ENCODE measurements around the gene AVPI1.
"Not testable (repeated sequence)": the region's sequence is repeated elsewhere in the genome, so short reads cannot be mapped to it uniquely, and the experiment has no call there.

AVPI1 gene

DNA sequence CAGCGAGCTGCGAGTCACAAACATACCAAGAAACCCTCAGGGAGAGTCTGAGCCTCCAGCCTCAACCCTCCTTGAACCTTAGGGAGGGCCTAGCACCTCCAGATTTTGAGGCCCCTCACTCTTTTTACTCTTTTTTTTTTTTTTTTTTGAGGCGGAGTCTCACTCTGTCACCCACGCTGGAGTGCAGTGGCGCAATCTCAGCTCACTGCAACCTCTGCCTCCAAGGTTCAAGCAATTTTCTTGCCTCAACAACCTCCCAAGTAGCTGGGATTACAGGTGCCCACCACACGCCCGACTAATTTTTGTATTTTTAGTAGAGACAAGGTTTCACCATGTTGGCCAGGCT lies 2.7 kb downstream of the AVPI1 start:
- DNase-seq (ENCODE audit: extremely low read depth in 1 of 2, low read depth in 1 of 2), result not testable (repeated sequence)

DNA sequence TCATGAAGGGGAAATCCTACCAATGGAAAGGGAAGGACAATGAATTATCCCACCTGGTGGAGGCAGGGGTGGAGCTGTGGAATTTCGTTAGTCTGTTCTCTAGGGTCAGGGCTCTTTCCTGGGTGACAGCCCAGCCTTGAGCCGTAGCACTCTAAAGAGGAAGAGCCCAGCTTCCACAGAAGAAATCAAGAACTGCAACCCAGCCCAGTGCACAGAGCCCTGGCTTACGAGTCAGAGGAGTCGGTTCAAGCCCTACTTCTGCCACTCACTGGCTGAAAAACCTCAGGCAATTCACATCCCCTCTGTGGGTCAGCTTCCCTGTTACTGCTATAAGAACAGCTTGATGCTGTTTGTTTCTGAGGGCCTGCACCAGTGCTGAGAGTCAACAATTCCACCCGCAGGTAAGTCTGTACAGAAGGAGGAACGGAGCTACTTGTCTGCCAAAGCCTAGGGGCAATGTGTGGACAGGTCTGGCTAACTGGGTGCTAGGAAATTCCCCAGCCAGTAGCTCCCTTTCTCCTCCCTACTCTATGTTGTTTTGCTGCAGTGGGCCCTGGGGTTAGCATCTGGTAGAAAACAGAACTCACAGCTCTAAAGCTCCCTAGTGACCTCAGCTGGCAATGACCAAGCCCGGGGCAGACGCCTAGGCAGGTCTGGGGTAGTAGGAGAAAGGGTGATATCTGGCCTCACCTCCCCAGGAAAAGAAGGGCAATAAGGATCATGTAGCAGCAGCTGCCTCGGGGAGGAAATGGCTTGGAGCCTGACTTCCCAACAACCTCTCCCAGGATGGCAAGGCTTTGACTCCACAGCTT lies 3.3 kb downstream of the AVPI1 start:
- no peak for DNase-seq (ENCODE audit: extremely low read depth in 1 of 2, low read depth in 1 of 2)

DNA sequence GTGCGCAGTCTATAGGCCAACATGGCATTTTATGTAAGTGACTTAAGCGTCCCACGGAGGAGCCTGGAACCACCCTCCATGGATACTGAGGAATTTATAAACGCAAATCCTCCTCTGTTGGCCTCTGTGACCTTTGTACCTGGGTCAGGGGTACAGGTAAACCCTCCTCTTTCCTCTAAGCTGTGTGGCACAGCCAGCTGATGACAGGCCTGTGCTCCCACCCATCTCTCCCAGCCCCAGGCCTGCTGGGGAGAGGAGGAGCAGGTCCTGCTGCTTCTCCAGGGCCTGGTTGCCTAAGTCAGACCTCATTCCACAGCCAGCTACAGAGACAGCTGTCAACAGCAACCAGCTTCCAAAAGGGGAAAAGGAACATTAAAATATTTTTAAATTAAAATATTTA lies 5.0 kb downstream of the AVPI1 start:
- DNase-seq (ENCODE audit: extremely low read depth in 1 of 2, low read depth in 1 of 2), result no peak

DNA sequence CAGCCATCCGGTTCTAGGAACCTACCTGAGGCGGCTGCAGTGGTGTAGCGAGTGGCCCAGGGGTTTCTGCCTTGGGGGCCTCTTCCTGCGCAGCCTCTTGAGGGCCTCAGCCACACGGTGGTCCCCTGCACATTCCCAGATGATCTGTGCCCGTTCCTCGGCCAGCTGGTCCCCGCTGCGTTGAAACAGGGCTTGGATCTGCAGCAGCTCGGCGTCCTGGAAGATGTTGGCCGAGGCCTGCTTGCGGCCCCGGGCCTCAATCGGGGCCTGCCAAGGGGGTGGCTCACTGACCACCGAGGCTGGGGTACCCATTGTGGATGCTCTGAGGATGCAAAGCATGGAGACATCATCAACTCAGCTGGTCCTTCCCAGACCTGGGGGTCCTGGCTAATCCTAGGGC lies 7.4 kb downstream of the AVPI1 start:
- no peak for DNase-seq (ENCODE audit: extremely low read depth in 1 of 2, low read depth in 1 of 2)

DNA sequence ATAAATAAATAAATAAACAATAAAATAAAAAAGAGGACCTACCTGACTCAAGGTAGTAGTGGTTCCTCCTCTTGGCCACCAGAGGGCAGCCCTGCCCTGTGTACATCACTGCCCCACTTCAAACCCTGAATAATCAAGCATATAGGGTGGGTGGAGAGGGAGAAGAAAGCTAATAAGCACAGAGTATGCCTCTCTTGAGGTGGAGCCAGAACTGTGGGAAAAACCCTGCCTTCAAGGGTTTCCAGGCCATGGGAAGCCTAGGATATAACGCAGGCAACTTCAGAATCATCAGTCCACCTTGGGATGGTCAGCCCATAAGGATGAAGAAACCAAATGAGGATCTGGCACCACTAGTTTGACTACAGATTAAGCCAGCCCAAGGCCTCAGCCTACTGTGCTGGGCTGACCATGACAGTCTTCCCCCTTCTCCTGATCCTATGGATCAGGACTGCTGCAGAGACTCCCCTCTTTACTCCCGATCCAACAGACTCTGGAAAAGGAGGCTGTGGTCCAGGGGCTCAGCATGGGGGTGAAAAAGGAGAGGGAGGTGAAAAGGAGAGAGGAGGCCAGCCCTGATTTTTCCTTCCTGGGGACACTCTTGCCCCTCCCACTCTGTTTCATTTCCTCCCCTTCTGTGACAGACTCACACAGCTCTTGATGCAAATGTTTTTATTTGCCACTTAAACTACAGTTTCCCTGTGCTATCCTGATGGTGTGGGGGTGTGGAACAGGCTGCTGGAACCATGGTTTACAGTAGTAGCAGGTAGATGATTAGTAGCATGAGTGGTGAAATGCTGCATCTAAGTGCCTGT lies 10.1 kb downstream of the AVPI1 start:
- DNase-seq (ENCODE audit: extremely low read depth in 1 of 2, low read depth in 1 of 2), result peak; percentile 16 to 32

DNA sequence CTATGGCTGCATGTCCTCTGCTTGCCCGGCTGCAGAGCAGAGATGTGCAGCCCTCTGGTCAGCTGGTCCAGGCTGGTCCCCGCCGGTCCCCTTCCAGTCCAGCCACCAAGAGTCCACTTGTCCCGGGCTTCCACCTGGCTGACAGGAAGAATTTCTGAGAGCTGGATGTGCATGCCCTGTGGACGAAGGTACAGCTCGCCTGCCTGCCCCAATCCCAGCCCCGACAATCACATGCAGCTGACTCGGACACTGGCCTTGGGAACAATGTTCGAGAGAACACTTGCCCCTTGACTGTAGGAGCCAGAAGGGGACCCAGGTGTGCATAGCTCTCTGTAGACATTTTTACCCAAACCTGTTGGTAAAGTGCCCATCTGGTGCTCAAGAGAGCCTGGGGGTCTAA lies 11.8 kb downstream of the AVPI1 start:
- no peak for DNase-seq (ENCODE audit: extremely low read depth in 1 of 2, low read depth in 1 of 2)

DNA sequence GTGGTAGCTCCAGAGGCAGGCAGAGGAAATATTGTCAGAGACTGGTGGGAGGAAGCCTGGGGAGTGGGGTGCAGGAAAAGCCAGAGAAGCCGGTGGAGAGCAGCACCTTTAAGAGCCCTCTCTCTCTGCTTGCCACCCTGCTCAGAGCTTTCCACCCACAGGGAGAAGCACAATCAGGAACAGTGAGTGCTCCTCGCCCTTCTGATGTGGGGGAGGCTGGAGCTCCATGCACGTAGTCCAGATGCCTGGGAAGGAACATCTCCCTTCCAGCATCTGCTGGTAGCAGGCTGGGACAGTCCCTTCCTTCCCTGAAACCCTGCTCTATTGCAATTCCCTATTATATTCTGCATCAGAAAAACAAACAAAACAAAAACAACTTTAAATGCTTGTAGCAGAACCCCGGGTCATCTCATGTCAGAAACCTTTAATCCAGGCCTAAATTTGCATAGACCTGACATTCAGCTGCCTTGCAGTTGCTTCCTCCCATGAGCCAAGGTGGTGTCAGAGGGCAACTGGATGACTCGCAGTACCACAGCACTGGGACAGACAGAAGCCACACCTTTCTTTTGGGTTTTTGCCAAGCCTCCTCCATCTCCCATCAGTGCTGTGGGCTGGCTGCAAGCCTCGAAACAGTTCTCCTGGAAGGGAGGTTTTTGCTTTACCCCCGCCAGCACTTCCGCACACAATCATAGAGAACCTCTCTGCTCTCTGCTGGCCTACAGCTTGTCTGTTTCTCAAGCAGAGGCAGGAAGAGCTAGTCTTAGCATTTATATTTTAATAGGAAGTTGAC lies 13.1 kb downstream of the AVPI1 start:
- no peak for DNase-seq (ENCODE audit: extremely low read depth in 1 of 2, low read depth in 1 of 2)

DNA sequence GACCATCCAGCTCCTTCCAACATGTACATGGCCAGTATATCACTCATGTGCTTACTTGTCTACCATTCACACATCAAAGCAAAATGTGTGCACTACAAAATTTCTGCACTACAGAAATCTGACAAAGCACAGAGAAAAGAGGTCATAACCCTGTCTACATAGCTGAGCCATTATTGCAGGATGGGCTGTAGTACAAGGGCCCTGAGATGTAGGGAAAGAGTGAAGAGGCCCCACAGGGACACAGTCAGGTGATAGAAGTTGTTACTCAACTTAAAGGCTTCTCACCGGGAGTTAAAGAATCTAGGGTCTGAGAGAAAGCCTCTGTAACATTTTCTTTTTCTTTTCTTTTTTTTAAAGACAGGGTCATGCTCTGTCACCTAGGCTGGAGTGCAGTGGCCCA lies 17.5 kb downstream of the AVPI1 start:
- no peak for DNase-seq (ENCODE audit: extremely low read depth in 1 of 2, low read depth in 1 of 2)

DNA sequence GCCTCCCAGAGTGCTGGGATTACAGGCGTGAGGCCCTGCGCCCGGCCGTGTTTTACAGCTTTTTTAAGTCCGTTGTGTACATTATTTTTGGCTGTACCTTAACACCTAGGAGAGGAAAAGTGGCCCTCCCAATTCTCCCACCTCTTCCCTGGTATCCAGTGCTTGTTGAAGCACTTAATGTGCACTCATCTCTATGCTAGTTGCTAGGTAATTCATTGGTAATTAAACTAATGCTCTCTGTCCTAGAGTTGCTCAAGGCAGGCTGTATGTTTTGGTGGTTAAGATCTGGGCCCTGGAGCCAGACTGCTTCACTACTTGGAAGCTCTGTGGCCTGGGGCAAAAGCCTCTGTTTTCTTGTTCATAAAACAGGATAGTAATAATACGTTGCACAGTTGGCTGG lies 19.6 kb downstream of the AVPI1 start:
- DNase-seq (ENCODE audit: extremely low read depth in 1 of 2, low read depth in 1 of 2), result no peak

DNA sequence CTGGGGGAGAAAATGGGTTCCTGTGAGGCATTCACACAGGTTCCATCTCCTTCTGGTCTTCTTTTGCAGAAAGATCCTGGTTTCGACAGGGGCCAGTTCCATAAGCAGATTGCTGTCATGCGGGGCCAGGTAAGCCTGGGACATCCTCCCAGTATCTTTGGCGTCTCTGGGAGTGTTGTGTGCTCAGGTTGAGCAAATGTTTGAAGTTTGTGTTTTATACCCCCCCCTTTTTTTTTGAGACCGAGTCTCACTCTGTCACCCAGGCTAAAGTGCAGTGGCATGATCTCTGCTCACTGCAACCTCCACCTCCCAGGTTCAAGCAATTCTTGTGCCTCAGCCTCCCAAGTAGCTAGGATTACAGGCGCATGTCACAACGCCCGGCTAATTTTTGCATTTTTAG lies 20.0 kb downstream of the AVPI1 start:
- DNase-seq (ENCODE audit: extremely low read depth in 1 of 2, low read depth in 1 of 2), result no peak

DNA sequence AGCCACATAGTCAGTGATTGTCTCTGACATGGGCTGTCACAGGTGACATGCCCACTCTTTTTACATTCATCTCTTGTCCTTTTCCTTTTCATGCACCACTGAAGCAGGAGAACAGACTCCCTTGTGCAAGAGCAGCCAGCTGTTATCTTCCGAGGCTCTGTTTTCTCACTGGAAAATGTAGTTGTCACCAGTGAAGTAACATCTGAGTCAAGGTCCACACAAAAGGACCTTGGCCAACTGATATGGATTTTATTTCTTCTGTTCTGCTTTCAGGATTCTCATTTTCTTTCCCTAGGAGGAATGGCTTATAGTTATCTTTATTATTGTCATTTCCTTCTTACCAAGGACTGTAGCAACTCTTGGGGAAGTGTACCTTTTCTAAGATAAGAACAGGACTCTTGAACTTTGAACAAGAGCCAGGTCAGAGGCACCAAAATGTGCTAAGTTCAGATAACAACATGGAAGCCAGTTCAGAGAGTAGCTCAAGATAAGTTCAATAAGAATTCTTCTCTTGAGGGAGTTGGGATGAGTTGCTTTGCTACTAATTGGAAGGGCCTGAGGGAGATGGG lies 22.7 kb downstream of the AVPI1 start:
- DNase-seq (ENCODE audit: extremely low read depth in 1 of 2, low read depth in 1 of 2), result no peak

DNA sequence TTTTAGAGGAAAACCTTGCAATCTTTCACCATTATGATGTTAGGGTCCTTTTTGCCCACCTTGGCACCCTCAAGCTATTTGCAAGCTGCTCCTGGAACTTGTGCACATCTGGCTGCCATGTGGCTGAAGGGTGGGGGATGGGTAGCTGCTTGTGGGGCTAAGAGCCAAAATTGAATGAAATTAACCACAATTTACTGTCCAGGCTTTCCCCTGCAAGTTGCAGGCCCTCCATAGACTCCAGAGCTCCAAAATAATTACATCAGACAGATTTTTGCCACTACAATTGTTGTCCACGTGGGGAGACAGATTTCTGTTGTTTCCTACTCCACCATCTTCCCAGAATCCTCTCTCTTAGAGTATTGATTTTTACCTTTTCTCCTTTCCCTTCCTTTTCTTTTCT lies 27.5 kb downstream of the AVPI1 start:
- no peak for DNase-seq (ENCODE audit: extremely low read depth in 1 of 2, low read depth in 1 of 2)

DNA sequence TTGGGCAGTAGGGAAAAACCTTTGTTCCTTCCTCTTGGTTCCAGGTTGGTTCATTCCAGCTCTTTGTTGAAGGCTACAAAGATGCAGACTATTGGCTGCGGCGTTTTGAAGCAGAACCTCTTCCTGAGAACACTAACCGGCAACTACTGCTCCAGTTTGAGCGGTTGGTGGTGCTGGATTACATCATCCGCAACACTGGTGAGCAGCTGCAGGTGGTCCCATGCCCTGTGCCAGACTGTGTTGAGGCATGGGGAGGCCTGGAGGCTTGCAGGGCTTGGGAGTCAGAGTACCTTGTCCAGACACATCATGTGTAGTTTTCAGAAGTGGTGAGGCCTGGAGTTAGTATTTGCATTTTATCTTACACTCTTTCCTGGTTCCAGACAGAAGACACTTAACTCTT lies 30.3 kb downstream of the AVPI1 start:
- DNase-seq (ENCODE audit: extremely low read depth in 1 of 2, low read depth in 1 of 2), result no peak

DNA sequence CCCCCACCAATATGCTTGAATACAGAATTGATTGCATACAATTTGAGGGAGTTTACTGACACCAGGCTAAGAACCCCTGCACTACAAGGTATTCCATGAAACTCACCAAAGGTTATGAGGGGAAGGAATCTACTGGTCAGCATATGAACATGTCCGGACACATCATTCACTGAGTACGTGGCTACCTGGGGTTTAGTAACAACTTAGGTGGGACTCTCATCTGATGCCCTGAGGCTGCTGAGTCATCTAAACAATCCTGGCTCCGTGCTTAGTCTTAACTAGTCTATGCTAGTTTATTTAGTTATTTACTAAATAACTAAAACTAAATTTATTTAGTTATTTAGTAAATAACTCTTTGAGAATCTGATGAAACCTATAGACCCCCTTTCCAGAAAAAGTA lies 35.3 kb downstream of the AVPI1 start:
- DNase-seq (ENCODE audit: extremely low read depth in 1 of 2, low read depth in 1 of 2), result no peak

DNA sequence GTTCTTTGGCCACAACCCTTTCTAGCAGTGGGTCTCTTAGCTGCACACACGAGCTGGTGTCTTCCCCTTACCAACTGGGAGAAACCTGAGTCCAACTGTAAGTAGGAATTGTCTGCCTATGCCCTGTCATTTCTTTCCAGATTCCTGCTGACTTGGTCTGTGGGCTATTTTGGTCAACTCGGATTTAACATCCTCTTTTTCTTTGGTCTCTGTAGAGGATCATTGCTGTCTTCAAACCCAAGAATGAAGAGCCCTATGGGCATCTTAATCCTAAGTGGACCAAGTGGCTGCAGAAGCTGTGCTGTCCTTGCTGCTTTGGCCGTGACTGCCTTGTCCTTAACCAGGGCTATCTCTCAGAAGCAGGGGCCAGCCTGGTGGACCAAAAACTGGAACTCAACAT lies 36.3 kb downstream of the AVPI1 start:
- no peak for DNase-seq (ENCODE audit: extremely low read depth in 1 of 2, low read depth in 1 of 2)

DNA sequence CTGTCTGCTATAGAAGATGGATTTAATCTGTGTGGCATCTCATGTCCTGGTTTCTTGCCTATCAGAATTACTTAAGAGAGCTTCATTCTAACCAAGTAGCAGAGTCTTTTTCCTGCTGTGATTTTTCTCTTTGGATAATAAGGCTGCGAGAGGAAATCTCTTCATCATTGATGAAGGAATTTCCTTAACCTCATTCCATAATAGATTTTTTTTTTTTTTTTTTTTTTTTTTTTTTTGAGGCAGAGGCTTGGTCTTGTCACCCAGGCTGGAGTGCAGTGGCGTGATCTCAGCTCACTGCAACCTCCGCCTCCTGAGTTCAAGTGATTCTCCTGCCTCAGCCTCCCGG lies 37.7 kb downstream of the AVPI1 start:
- not testable (repeated sequence) for DNase-seq (ENCODE audit: extremely low read depth in 1 of 2, low read depth in 1 of 2)

DNA sequence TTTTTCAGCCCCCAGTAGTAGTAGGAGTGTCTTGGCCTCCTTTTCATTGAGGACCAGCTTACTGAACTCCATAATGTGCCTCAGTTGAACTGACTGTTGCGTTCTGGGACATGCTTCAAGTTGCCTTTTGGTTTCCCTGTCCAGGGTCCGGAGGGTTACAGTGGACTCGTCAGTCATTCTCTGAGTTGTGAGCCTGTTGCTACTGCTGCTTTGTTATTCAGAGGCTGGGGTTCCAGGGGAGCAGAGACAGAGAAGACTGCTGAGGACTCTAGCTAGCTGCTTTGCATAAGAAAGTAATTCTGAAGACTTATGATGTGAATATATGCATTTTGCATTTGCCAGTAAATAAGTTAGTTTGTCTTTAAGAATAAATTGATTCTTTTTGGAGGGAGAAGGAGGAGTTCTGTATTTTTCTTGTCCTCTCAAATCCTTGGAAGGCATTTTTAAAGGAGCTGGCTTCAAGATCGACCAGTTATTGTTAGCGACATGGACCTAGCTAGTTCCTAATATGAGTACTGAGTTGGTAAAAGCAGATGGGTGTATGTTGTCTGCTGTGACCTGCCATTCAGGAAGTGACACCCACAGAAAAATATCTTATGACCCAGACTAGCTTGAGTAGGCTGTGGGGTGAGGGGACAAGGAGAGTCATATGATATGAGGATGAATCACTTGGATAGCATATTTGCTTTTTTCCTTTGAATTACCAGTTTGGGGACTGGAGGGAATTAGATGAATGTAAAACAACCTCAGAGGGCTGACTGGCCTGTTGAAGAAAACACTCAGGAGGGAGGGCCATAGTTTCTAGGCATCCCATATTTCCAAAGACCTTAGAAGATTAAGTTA lies 38.3 kb downstream of the AVPI1 start:
- no peak for DNase-seq (ENCODE audit: extremely low read depth in 1 of 2, low read depth in 1 of 2)

DNA sequence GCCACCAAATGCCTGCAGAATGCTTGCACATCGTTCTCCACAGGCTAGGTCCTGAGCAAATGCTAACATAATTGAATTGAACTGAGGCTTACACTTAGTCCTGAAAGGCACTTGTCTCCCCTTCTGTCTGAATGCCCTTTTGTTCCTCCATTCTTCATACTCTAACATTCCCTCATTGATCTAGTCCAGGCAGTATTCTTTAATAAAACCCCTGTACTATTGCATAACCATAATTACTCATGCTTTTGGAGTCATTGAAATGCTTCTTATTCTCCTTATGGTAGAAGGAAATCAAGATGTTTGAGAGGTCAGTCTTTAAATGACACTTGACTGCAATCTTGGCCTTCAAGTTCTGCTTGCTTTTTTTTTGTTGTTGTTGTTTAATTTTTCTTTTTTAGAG lies 39.5 kb downstream of the AVPI1 start:
- no peak for DNase-seq (ENCODE audit: extremely low read depth in 1 of 2, low read depth in 1 of 2)

DNA sequence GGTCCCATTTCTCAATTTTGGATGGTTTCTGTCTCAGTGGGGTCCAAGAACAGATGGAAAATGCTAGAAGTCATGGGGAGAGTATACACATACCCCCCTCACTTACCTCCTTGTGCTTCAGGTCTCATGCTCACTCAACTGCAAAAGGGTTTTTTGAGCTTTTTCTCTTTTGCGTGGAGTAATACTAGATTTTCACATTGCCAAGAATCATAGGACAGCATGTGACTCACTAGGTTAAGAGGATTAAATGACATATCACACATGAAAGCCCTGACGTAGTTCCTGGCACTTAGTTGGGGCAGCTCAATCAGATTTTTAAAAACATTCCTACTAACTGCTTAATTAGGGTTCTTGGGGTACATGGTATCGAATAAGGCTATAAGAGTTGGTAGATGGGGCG lies 42.1 kb downstream of the AVPI1 start:
- DNase-seq (ENCODE audit: extremely low read depth in 1 of 2, low read depth in 1 of 2), result no peak

DNA sequence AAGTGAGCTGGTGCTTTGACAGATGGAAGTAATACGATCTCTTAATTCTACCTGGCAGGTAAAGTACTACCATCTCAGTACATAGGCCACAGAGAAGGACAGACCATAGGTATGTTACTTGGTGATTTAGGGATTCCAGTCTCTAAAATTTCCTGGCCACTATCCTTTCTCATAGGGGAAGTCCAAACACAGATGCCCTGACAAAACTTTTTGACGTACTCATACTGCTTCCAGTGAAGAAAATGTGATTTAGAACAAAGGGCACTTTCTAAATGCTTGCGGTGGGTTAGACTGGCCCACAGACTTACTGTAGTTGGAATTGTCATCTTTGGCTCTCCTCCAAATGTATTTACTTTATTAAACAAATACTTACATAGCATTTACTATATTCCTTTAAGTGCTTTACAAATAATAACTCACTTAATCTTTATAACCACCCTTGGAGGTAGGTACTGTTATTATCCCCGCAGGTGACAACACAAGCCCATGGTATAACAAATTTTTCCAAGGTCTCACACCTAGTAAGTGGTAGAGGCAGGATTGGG lies 43.5 kb downstream of the AVPI1 start:
- no peak for DNase-seq (ENCODE audit: extremely low read depth in 1 of 2, low read depth in 1 of 2)
